A673 (cell line): ENCODE results near the gene GLB1L2. TPM values are rescaled to one million over a fixed set of nuclear protein-coding genes. Genes with fewer than 3 reads are reported as not detected.

Experiments used
- BruUV-seq: library from RNA; stranded (reverse); fragments of 400-500 nt; replicated peaks from 2 replicates; lab custom pipeline; 2021; lab: Mats Ljungman, UMichigan
- CTCF ChIA-PET: fragments of 300-600 bp; sonication (Branson Sonifier 250); formaldehyde crosslinking; loops from one replicate; lab custom pipeline; 2022; ENCODE audit warnings: antibody characterized with exemption; lab: Charles Lee
- POLR2A ChIA-PET: fragments of 300-600 bp; sonication (Branson Sonifier 250); formaldehyde crosslinking; loops from one replicate; lab custom pipeline; 2022; ENCODE audit warnings: antibody characterized with exemption; ENCODE audit not compliant: low non-redundant PET; lab: Charles Lee
- DNase-seq: peaks from one replicate; pipeline ENCODE4 v3.0.0-alpha.2; 2015; ENCODE audit warnings: low spot score
- H3K27ac ChIP-seq: fragments of 200-600 bp; sonication (generic); 2 replicates; pipeline ENCODE4 v1.5.1; 2016; ENCODE audit warnings: mixed run types, low read depth, mild to moderate bottlenecking, mixed read lengths, antibody characterized with exemption, low read length; ENCODE audit not compliant: poor library complexity, severe bottlenecking
- H3K27me3 ChIP-seq: fragments of 200-600 bp; sonication (generic); replicated peaks from 2 replicates; pipeline ENCODE4 v1.6.1; 2017; ENCODE audit warnings: mixed run types, low read depth, mild to moderate bottlenecking, mixed read lengths, antibody characterized with exemption, low read length; ENCODE audit not compliant: insufficient read depth, poor library complexity
- H3K36me3 ChIP-seq: fragments of 200-600 bp; sonication (generic); 2 replicates; pipeline ENCODE4 v1.6.1; 2016; ENCODE audit warnings: mixed run types, mild to moderate bottlenecking, mixed read lengths, antibody characterized with exemption, low read length; ENCODE audit not compliant: insufficient read depth, poor library complexity, severe bottlenecking
- H3K4me1 ChIP-seq: fragments of 200-600 bp; sonication (generic); 2 replicates; pipeline ENCODE4 v1.6.1; 2017; ENCODE audit warnings: mixed run types, mild to moderate bottlenecking, mixed read lengths, antibody characterized with exemption, low read length; ENCODE audit not compliant: insufficient read depth, poor library complexity, severe bottlenecking
- H3K4me3 ChIP-seq: fragments of 200-600 bp; sonication (generic); 2 replicates; pipeline ENCODE4 v1.5.1; 2016; ENCODE audit warnings: low read depth, mixed run types, mild to moderate bottlenecking, mixed read lengths, low read length; ENCODE audit not compliant: poor library complexity, severe bottlenecking
- H3K9me3 ChIP-seq: fragments of 200-600 bp; sonication (generic); 2 replicates; pipeline ENCODE4 v1.6.1; 2016; ENCODE audit warnings: mixed run types, low read depth, mild to moderate bottlenecking, mixed read lengths, antibody characterized with exemption, low read length; ENCODE audit not compliant: poor library complexity, severe bottlenecking
- EZH2 ChIP-seq: fragments of 200-600 bp; sonication (generic); IDR thresholded peaks from 2 replicates; pipeline ENCODE4 v1.6.1; 2017; ENCODE audit warnings: borderline replicate concordance, low read depth, mild to moderate bottlenecking, mixed read lengths, antibody characterized with exemption, low read length; ENCODE audit not compliant: poor library complexity, severe bottlenecking
- intact Hi-C: fragments of 100-400 bp; cut with micrococcal nuclease; formaldehyde crosslinking; loops from one replicate; pipeline ENCODE4 v1.10.0; 2022; ENCODE audit not compliant: unreplicated experiment
- total RNA-seq: library from RNA; stranded (reverse); gene quantifications from 2 replicates; pipeline ENCODE4 v1.2.3, GENCODE V29; 2021
- TF ChIP-seq, protein P1 (sequence below): fragments of 300-800, 200-600 bp; sonication (generic); conservative IDR thresholded peaks from 2 replicates; pipeline ENCODE4 v1.5.1; 2017; ENCODE audit warnings: low read depth, mild to moderate bottlenecking, antibody characterized with exemption, low read length, moderate library complexity, mixed read lengths

The GLB1L2 gene
- total RNA-seq, 1 experiment from 2014 or later = 22.6 TPM

DNA sequence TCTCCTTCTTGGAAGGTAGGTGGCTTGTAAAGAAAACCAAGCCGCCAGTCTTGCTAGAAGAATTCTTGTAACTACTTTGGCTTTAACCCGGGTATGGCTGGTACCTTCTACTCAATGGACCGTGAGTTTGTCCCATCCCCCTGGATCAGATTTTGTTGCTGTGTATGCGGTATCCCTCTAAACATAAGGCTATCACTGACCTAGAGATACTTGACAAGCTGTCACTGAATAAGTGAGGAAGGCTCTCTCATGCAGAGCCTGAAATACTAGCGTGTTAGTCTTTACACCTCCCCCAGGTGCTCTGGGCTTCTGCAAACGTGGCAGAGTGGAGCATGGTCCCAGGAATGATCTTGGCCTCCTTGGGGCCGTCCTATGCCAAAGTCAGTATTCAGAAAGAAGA, 34.5 kb downstream of the GLB1L2 start:
- Histone ChIP-seq H3K36me3 (no peaks in the 10 kb centered on the region), H3K9me3 (no peaks in the 10 kb centered on the region), H3K27ac (no peak overlapping the region), H3K4me1 (no peaks in the 10 kb centered on the region), H3K27me3 (no peaks in the 10 kb centered on the region), H3K4me3 (no peak overlapping the region)
- no TSS peak for BruUV-seq
- TF ChIP-seq, protein P1, sequence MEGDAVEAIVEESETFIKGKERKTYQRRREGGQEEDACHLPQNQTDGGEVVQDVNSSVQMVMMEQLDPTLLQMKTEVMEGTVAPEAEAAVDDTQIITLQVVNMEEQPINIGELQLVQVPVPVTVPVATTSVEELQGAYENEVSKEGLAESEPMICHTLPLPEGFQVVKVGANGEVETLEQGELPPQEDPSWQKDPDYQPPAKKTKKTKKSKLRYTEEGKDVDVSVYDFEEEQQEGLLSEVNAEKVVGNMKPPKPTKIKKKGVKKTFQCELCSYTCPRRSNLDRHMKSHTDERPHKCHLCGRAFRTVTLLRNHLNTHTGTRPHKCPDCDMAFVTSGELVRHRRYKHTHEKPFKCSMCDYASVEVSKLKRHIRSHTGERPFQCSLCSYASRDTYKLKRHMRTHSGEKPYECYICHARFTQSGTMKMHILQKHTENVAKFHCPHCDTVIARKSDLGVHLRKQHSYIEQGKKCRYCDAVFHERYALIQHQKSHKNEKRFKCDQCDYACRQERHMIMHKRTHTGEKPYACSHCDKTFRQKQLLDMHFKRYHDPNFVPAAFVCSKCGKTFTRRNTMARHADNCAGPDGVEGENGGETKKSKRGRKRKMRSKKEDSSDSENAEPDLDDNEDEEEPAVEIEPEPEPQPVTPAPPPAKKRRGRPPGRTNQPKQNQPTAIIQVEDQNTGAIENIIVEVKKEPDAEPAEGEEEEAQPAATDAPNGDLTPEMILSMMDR = no peak
- TF ChIP-seq EZH2 = no peak
- DNase-seq = no peak
- ChIA-PET CTCF (no interaction called here), POLR2A (no interaction called here)
- intact Hi-C loops = no loop called here

GRCh38 chr11:134367781-134368180, 36.0 kb downstream of the GLB1L2 start:
- TF ChIP-seq, protein P1 = no peak
- no peak for TF ChIP-seq EZH2
- intact Hi-C loops = no loop called here
- ChIA-PET POLR2A (no interaction called here), CTCF (no interaction called here)
- Histone ChIP-seq H3K4me1 (no peaks in the 10 kb centered on the region), H3K4me3 (no peak overlapping the region), H3K9me3 (no peaks in the 10 kb centered on the region), H3K27ac (no peak overlapping the region), H3K27me3 (no peaks in the 10 kb centered on the region), H3K36me3 (no peaks in the 10 kb centered on the region)
- BruUV-seq = no TSS peak
- no peak for DNase-seq

DNA sequence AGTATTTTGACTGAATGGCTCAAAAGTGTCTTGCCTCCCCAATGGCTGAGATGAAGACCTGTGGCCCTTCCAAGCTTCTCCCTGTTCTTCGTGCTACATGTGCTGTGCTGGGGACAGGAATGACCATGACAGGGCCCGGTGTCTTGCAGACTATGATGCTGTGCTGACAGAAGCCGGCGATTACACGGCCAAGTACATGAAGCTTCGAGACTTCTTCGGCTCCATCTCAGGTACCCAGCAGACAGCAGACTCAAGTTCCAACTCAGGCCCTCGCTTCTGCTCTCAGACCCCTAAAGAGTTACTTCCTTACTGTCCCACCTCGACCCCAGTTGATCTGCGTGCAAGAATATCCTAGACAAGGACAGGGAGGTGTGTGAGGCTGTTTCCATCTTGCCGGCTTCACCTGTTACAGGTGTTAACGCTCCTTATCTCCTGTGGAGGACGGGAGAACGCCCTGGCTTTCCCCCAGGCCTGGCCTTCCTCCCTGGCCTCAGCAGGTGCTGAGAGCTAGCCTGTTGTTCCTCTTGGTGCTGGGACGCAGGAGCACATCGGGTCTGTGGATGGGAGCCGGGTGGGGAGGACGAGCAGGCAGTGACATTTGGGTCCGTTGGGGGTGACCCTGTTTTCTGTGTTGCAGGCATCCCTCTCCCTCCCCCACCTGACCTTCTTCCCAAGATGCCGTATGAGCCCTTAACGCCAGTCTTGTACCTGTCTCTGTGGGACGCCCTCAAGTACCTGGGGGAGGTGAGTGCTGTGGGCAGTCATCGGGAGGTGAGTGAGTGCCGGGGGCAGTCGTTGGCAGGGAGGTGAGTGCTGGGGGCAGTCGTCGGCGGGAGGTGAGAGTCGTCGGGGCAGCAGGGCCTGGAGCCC, 38.1 kb downstream of the GLB1L2 start:
- DNase-seq = no peak
- Histone ChIP-seq H3K27me3 (no peaks in the 10 kb centered on the region), H3K36me3 (no peaks in the 10 kb centered on the region), H3K27ac (no peak overlapping the region), H3K4me3 (no peak overlapping the region), H3K4me1 (no peaks in the 10 kb centered on the region), H3K9me3 (no peaks in the 10 kb centered on the region)
- ChIA-PET POLR2A (no interaction called here), CTCF (no interaction called here)
- TF ChIP-seq EZH2 = no peak
- TF ChIP-seq, protein P1 = no peak
- intact Hi-C loops = no loop called here
- BruUV-seq = no TSS peak
